ENCODE results near the gene PACS1.

DNA sequence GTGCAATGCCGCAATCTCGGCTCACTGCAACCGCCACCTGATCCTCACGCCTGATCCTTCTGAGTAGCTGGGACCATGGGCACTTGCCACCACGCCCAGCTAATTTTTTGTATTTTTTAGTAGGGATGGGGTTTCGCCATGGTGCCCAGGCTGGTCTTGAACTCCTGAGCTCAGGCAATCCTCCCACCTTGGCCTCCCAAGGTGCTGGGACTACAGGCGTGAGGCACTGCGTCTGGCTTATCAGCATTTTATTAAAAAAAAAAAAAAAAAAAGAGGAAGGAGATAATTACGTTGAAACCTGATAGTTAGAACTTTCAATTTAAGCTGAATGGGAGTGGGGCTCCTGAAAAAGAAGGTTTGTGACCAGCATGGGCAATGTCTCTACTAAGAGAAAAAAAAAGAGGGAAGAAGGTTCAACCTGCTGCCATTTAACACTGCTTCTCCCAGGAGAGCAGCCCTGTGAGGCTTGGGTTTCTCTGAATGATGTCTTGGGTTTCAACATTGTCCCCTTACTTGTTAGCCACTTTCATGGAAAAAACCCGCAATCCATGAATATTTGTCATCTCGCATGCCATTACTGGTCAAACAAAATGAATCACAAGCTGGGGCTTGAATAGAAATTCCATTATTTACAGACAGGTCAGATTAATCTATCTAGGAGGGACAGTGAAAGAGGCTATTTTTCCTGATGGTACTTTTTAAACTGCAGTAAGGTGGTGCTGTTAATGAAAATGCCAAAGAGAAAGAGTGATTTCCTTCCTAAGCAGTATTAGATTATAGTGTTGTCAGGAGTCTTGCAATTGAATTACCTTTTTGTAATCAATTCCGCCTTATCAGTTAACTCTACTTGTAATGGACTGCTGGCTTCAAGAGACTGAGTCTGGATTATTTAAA is 72.5 kb downstream of the PACS1 start:
- TF ChIP-seq SP1 (IDR thresholded peaks at IDR 0.05; ENCODE audit: low read depth) (peak; percentile 39; the same call in 1 of the 2 replicates), EZH2 (IDR thresholded peaks at IDR 0.05) (no peak), CTCF (IDR thresholded peaks at IDR 0.05 in 2 of 3, conservative IDR thresholded peaks at IDR 0.05 in 1 of 3; ENCODE audit: borderline replicate concordance in 1 of 3, insufficient read depth in 1 of 3, low read depth in 2 of 3, low read length in 2 of 3) (no peak), REST (IDR thresholded peaks at IDR 0.05; ENCODE audit: low read depth) (no peak), POLR2AphosphoS5 (IDR thresholded peaks at IDR 0.05; ENCODE audit: low read depth, low read length) (no peak), SRF (IDR thresholded peaks at IDR 0.05; ENCODE audit: low read depth) (no peak), ATF3 (IDR thresholded peaks at IDR 0.05) (no peak), POLR2A (IDR thresholded peaks at IDR 0.05; ENCODE audit: borderline replicate concordance, extremely low read depth, insufficient read depth, insufficient read length) (no peak), TCF7L2 (IDR thresholded peaks at IDR 0.05; ENCODE audit: borderline replicate concordance, extremely low read depth, insufficient read depth, insufficient read length) (no peak)

Measured in HCT116 (cell line).